H9 (cell line): ENCODE data around the gene LMTK3. TPM values are rescaled to one million over a fixed set of nuclear protein-coding genes. Genes with fewer than 3 reads are reported as not detected.

Source experiments
- DNase-seq: peaks from one replicate; pipeline ENCODE4 v3.0.0-alpha.2; 2017
- H2AFZ ChIP-seq: one replicate; pipeline ENCODE4 v1.6.1; 2013; ENCODE audit warnings: mild to moderate bottlenecking, low read length, control low read depth, moderate library complexity
- H2AK5ac ChIP-seq: 2 replicates; pipeline ENCODE4 v1.6.1; 2013; ENCODE audit warnings: low read length, control low read depth, mixed read lengths; ENCODE audit not compliant: insufficient read length
- H2BK120ac ChIP-seq: one replicate; pipeline ENCODE4 v1.6.1; 2013; ENCODE audit warnings: low read depth, mild to moderate bottlenecking, low read length, control low read depth, inconsistent platforms; ENCODE audit not compliant: poor library complexity, severe bottlenecking
- H2BK12ac ChIP-seq: 2 replicates; pipeline ENCODE4 v1.6.1; 2013; ENCODE audit warnings: low read length, control low read depth, mixed read lengths, low read depth; ENCODE audit not compliant: insufficient read length
- H2BK15ac ChIP-seq: 2 replicates; pipeline ENCODE4 v1.6.1; 2013; ENCODE audit warnings: low read depth, low read length, control low read depth
- H2BK20ac ChIP-seq: one replicate; pipeline ENCODE4 v1.6.1; 2013; ENCODE audit warnings: low read depth, mild to moderate bottlenecking, low read length, control low read depth, inconsistent platforms; ENCODE audit not compliant: poor library complexity, severe bottlenecking
- H2BK5ac ChIP-seq: 2 replicates; pipeline ENCODE4 v1.6.1; 2013; ENCODE audit warnings: low read length, control low read depth, mixed read lengths; ENCODE audit not compliant: insufficient read length
- H3K14ac ChIP-seq: 2 replicates; pipeline ENCODE4 v1.6.1; 2013; ENCODE audit warnings: low read length, control low read depth; ENCODE audit not compliant: insufficient read depth
- H3K18ac ChIP-seq: 2 replicates; pipeline ENCODE4 v1.6.1; 2013; ENCODE audit warnings: low read depth, mild to moderate bottlenecking, mixed read lengths, low read length, control low read depth; ENCODE audit not compliant: insufficient read length
- H3K23ac ChIP-seq: 2 replicates; pipeline ENCODE4 v1.6.1; 2013; ENCODE audit warnings: low read length, control low read depth, mixed read lengths, low read depth; ENCODE audit not compliant: insufficient read length
- H3K23me2 ChIP-seq: 2 replicates; pipeline ENCODE4 v1.6.1; 2013; ENCODE audit warnings: low read depth, mild to moderate bottlenecking, mixed read lengths, low read length, control low read depth; ENCODE audit not compliant: insufficient read length, poor library complexity, severe bottlenecking
- H3K27ac ChIP-seq: 2 replicates; pipeline ENCODE4 v1.5.1; 2013; ENCODE audit warnings: low read length, control low read depth, mixed read lengths, low read depth; ENCODE audit not compliant: insufficient read length
- H3K27me3 ChIP-seq: 2 replicates; pipeline ENCODE4 v1.6.1; 2013; ENCODE audit warnings: low read length, control low read depth, inconsistent platforms; ENCODE audit not compliant: insufficient read depth
- H3K4ac ChIP-seq: 2 replicates; pipeline ENCODE4 v1.6.1; 2013; ENCODE audit warnings: low read depth, mild to moderate bottlenecking, control low read depth, inconsistent platforms, low read length, moderate library complexity
- H3K4me1 ChIP-seq: 2 replicates; pipeline ENCODE4 v1.6.1; 2013; ENCODE audit warnings: low read length, control low read depth, inconsistent platforms; ENCODE audit not compliant: insufficient read depth
- H3K4me2 ChIP-seq: 2 replicates; pipeline ENCODE4 v1.6.1; 2013; ENCODE audit warnings: low read length, control low read depth, mixed read lengths; ENCODE audit not compliant: insufficient read length, insufficient read depth
- H3K56ac ChIP-seq: 2 replicates; pipeline ENCODE4 v1.6.1; 2013; ENCODE audit warnings: low read depth, mild to moderate bottlenecking, mixed read lengths, low read length, control low read depth; ENCODE audit not compliant: insufficient read length
- H3K79me1 ChIP-seq: 2 replicates; pipeline ENCODE4 v1.6.1; 2013; ENCODE audit warnings: low read depth, mild to moderate bottlenecking, moderate library complexity, low read length, control low read depth, inconsistent platforms; ENCODE audit not compliant: insufficient read depth, poor library complexity, severe bottlenecking
- H3K79me2 ChIP-seq: 2 replicates; pipeline ENCODE4 v1.6.1; 2013; ENCODE audit warnings: low read length, control low read depth, inconsistent platforms; ENCODE audit not compliant: insufficient read depth
- H3K9ac ChIP-seq: 2 replicates; pipeline ENCODE4 v1.6.1; 2013; ENCODE audit warnings: low read length, control low read depth, mixed read lengths; ENCODE audit not compliant: insufficient read length; ENCODE audit errors: extremely low read depth
- H3K9me3 ChIP-seq: one replicate; pipeline ENCODE4 v1.6.1; 2013; ENCODE audit warnings: low read depth, low read length, inconsistent platforms; ENCODE audit not compliant: control insufficient read depth
- H3T11ph ChIP-seq: one replicate; pipeline ENCODE4 v1.6.1; 2013; ENCODE audit warnings: mild to moderate bottlenecking, low read length, control low read depth, inconsistent platforms
- H4K20me1 ChIP-seq: one replicate; pipeline ENCODE4 v1.6.1; 2013; ENCODE audit not compliant: control insufficient read depth, insufficient read length, insufficient read depth
- H4K5ac ChIP-seq: 2 replicates; pipeline ENCODE4 v1.6.1; 2013; ENCODE audit warnings: low read depth, mild to moderate bottlenecking, mixed read lengths, low read length, control low read depth; ENCODE audit not compliant: insufficient read length
- H4K8ac ChIP-seq: replicated peaks from 2 replicates; pipeline ENCODE4 v1.6.1; 2013; ENCODE audit warnings: low read length, control low read depth, mixed read lengths, low read depth; ENCODE audit not compliant: insufficient read length
- H4K91ac ChIP-seq: 2 replicates; pipeline ENCODE4 v1.6.1; 2013; ENCODE audit warnings: low read depth, mild to moderate bottlenecking, moderate library complexity, mixed read lengths, low read length, control low read depth; ENCODE audit not compliant: insufficient read length
- H3K27ac Mint-ChIP-seq, 3 experiments: 2 replicates in 2 of 3; 3 replicates in 1 of 3; pipeline ENCODE4 v1.8.0; 2020 to 2021; ENCODE audit warnings: mixed read lengths in 3 of 3, mild to moderate bottlenecking in 1 of 3, moderate library complexity in 1 of 3
- H3K27me3 Mint-ChIP-seq: 2 replicates; pipeline ENCODE4 v1.8.0; 2021; ENCODE audit warnings: low read depth, mild to moderate bottlenecking, moderate library complexity, mixed read lengths
- H3K36me3 Mint-ChIP-seq, 3 experiments: 2 replicates in 2 of 3; 3 replicates in 1 of 3; pipeline ENCODE4 v1.8.0; 2020 to 2021; ENCODE audit warnings: low read depth in 3 of 3, mixed read lengths in 3 of 3; ENCODE audit not compliant: insufficient read depth in 1 of 3
- H3K4me1 Mint-ChIP-seq, 2 experiments: 2 replicates each; pipeline ENCODE4 v1.8.0; 2020; ENCODE audit warnings: mixed read lengths in 2 of 2
- H3K4me3 Mint-ChIP-seq, 2 experiments: 2 replicates in 1 of 2; 3 replicates in 1 of 2; pipeline ENCODE4 v1.8.0; 2020 to 2021; ENCODE audit warnings: mild to moderate bottlenecking in 2 of 2, mixed read lengths in 2 of 2, moderate library complexity in 1 of 2
- H3K9me3 Mint-ChIP-seq, 2 experiments: 2 replicates in 1 of 2; 3 replicates in 1 of 2; pipeline ENCODE4 v1.8.0; 2020; ENCODE audit warnings: mild to moderate bottlenecking in 2 of 2, mixed read lengths in 2 of 2, moderate library complexity in 1 of 2
- WGBS: extraction: QIAGEN DNeasy Blood & Tissue Kit; methylation state at CpG from one replicate; pipeline ENCODE4 v1.1.7; 2013; ENCODE audit warnings: missing lambda C conversion rate, low lambda C conversion rate, mixed read lengths; ENCODE audit not compliant: insufficient read length; ENCODE audit errors: extremely low coverage; 5-methylcytosine and 5-hydroxymethylcytosine counted together
- total RNA-seq: library from RNA; stranded (reverse); gene quantifications from 2 replicates; pipeline ENCODE4 v1.2.1, GENCODE V29; 2021
- TF ChIP-seq, protein P1 (sequence below): fragments of 200-600 bp; sonication (generic); conservative IDR thresholded peaks from 3 replicates; pipeline ENCODE4 v1.8.0; 2021; ENCODE audit warnings: antibody characterized with exemption, mild to moderate bottlenecking

LMTK3 gene
- total RNA-seq, 1 experiment from 2014 or later = 14.4 TPM

DNA sequence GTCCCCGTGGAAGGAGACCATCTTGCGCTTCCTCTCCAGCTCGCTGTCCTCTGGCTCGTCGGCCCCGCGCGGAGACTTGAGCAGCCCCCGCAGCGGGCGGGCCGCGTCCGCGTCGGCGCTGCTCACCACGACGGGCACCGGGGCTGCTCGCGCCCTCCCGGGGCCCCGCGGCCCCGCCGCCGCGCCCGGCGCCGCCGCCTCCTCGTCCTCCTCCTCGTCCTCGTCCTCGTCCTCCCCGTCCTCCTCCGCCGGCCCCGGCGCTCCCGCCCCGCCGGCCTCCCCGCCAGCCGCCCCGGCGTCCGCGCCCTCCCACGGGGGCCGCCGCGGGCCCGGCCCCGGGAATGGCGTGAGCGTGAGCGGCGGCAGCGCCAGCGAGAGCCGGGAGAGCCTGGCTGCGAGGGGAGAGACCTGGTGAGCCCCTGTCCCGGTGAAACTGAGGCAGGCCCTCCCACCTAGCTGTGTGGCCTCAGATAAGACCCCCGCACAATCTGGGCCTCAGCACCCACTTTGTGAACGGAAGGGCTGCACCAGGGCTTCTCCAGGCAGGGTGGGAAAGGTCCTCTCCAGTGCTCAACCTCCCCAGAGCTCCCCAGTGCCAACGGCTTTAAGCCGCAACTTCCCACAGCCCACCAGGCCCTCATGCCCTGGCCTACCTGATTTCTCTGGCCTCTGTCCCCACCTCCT is 17.8 kb downstream of the LMTK3 start:
- Histone ChIP-seq H3K23me2 (peaks cover 8% of the 10 kb centered on the region), H3K56ac (no peak overlapping the region), H3K27me3 (no peaks in the 10 kb centered on the region), H4K20me1 (no peaks in the 10 kb centered on the region), H2BK5ac (no peak overlapping the region), H3K23ac (no peak overlapping the region), H3K79me2 (no peaks in the 10 kb centered on the region), H4K8ac (no peak overlapping the region), H4K91ac (no peak overlapping the region), H3K14ac (peak overlapping the region; percentile 94), H2BK120ac (no peak overlapping the region), H2AFZ (no peak overlapping the region), H3K9me3 (no peaks in the 10 kb centered on the region), H2BK12ac (no peak overlapping the region), H3T11ph (no peak overlapping the region), H3K18ac (peak overlapping the region; percentile 2), H3K4me1 (no peaks in the 10 kb centered on the region), H3K9ac (peak overlapping the region; percentile 57), H4K5ac (no peak overlapping the region), H2BK20ac (no peak overlapping the region), H3K4me2 (peak overlapping the region; percentile 55), H3K79me1 (no peaks in the 10 kb centered on the region), H2BK15ac (no peak overlapping the region; the same call in 1 of the 2 replicates), H2AK5ac (no peak overlapping the region), H3K4ac (no peak overlapping the region), H3K27ac (no peak overlapping the region)
- TF ChIP-seq, protein P1, sequence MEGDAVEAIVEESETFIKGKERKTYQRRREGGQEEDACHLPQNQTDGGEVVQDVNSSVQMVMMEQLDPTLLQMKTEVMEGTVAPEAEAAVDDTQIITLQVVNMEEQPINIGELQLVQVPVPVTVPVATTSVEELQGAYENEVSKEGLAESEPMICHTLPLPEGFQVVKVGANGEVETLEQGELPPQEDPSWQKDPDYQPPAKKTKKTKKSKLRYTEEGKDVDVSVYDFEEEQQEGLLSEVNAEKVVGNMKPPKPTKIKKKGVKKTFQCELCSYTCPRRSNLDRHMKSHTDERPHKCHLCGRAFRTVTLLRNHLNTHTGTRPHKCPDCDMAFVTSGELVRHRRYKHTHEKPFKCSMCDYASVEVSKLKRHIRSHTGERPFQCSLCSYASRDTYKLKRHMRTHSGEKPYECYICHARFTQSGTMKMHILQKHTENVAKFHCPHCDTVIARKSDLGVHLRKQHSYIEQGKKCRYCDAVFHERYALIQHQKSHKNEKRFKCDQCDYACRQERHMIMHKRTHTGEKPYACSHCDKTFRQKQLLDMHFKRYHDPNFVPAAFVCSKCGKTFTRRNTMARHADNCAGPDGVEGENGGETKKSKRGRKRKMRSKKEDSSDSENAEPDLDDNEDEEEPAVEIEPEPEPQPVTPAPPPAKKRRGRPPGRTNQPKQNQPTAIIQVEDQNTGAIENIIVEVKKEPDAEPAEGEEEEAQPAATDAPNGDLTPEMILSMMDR = no peak
- no peak for DNase-seq
- no CpG with 5 or more reads among the region's 70 CpGs for WGBS
- peaks cover 24 to 36% of the 10 kb centered on the region in 2 experiments for H3K4me1 Mint-ChIP-seq
- H3K36me3 Mint-ChIP-seq = peaks cover 0 to 6% (median 0%) of the 10 kb centered on the region in 3 experiments; a peak in 4 of 7 replicates
- H3K4me3 Mint-ChIP-seq = peak overlapping the region; percentile 65 to 82
- H3K9me3 Mint-ChIP-seq = no peaks in the 10 kb centered on the region; a peak in 2 of 5 replicates
- no peak overlapping the region for H3K27ac Mint-ChIP-seq
- peaks cover 17% of the 10 kb centered on the region for H3K27me3 Mint-ChIP-seq
